NK-92 (cell line): ENCODE results near the gene C9orf43.
"Not testable (repeated sequence)": the region's sequence is repeated elsewhere in the genome, so short reads cannot be mapped to it uniquely, and the experiment has no call there.

Experiments used
- DNase-seq: peaks from one replicate; lab custom pipeline; 2025; ENCODE audit not compliant: unreplicated experiment; lab: John Stamatoyannopoulos, UW

Gene C9orf43

GRCh38 chr9:113409883-113410206, 702 bp upstream of the C9orf43 start:
- no peak for DNase-seq

- DNase-seq = no peak
Observed at GRCh38 chr9:113416149-113416721, 5.7 kb downstream of the C9orf43 start.

GRCh38 chr9:113417370-113417769, 6.8 kb downstream of the C9orf43 start:
- no peak for DNase-seq

GRCh38 chr9:113421726-113422125, 11.2 kb downstream of the C9orf43 start:
- DNase-seq = no peak

- DNase-seq = no peak
Observed at GRCh38 chr9:113425072-113425471, 14.5 kb downstream of the C9orf43 start.

GRCh38 chr9:113426701-113427100, 16.2 kb downstream of the C9orf43 start:
- no peak for DNase-seq

- DNase-seq = no peak
Observed at GRCh38 chr9:113427629-113428028, 17.1 kb downstream of the C9orf43 start.

GRCh38 chr9:113428062-113428615, 17.6 kb downstream of the C9orf43 start:
- no peak for DNase-seq

- no peak for DNase-seq
Observed at GRCh38 chr9:113431191-113431590, 20.6 kb downstream of the C9orf43 start.

- DNase-seq = no peak
Observed at GRCh38 chr9:113436728-113437515, 26.4 kb downstream of the C9orf43 start.

- not testable (repeated sequence) for DNase-seq
Observed at GRCh38 chr9:113437716-113438115, 27.2 kb downstream of the C9orf43 start.

- DNase-seq = no peak
Observed at GRCh38 chr9:113444736-113445135, 34.2 kb downstream of the C9orf43 start.

GRCh38 chr9:113446323-113446740, 35.8 kb downstream of the C9orf43 start:
- DNase-seq = no peak

GRCh38 chr9:113449376-113449775, 38.8 kb downstream of the C9orf43 start:
- DNase-seq = no peak

- no peak for DNase-seq
Observed at GRCh38 chr9:113452113-113452605, 41.6 kb downstream of the C9orf43 start.

- DNase-seq = no peak
Observed at GRCh38 chr9:113454914-113455761, 44.6 kb downstream of the C9orf43 start.

GRCh38 chr9:113456235-113456634, 45.7 kb downstream of the C9orf43 start:
- no peak for DNase-seq

GRCh38 chr9:113461285-113461684, 50.7 kb downstream of the C9orf43 start:
- no peak for DNase-seq

GRCh38 chr9:113461943-113462342, 51.4 kb downstream of the C9orf43 start:
- no peak for DNase-seq

- no peak for DNase-seq
Observed at GRCh38 chr9:113462781-113463286, 52.3 kb downstream of the C9orf43 start.
